Ishikawa (cell line): ENCODE results near the gene ADAM29.

ENCODE experiments used
- CREB1 ChIP-seq: IDR thresholded peaks from 2 replicates; pipeline ENCODE4 v1.6.1; 2012; ENCODE audit warnings: low read depth
- EP300 ChIP-seq: IDR thresholded peaks from 2 replicates; pipeline ENCODE4 v1.6.1; 2012; ENCODE audit warnings: borderline replicate concordance
- FOXM1 ChIP-seq: IDR thresholded peaks from 2 replicates; pipeline ENCODE4 v1.6.1; 2012; ENCODE audit warnings: low read depth, borderline replicate concordance
- TF ChIP-seq, protein P1 (sequence below): IDR thresholded peaks from 2 replicates; pipeline ENCODE4 v1.6.1; 2012; ENCODE audit warnings: low read depth, mild to moderate bottlenecking
- TF ChIP-seq, protein P2 (sequence below): IDR thresholded peaks from 2 replicates; pipeline ENCODE4 v1.6.1; 2012

DNA sequence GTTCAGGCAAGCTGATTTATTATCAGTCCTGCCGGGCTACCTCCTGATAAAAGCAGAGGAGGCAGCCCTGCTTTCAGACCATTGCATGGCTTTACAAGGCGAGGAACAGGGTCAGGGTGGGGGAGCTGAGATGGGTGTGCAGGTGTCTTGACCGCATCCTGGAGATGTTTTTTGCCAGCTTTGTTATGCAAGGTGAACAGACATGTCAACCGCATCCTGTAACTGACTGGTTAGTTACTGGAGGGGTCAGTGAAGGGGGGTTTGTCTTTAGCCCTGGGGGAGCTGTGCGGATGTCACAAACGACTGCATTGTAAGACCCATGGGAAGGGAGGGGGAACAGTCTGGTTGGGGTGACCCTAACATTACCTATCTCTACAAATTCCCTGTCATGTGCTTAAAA lies 10.0 kb downstream of the ADAM29 start:
- TF ChIP-seq EP300 = no peak
- TF ChIP-seq FOXM1 = no peak
- TF ChIP-seq, protein P1, sequence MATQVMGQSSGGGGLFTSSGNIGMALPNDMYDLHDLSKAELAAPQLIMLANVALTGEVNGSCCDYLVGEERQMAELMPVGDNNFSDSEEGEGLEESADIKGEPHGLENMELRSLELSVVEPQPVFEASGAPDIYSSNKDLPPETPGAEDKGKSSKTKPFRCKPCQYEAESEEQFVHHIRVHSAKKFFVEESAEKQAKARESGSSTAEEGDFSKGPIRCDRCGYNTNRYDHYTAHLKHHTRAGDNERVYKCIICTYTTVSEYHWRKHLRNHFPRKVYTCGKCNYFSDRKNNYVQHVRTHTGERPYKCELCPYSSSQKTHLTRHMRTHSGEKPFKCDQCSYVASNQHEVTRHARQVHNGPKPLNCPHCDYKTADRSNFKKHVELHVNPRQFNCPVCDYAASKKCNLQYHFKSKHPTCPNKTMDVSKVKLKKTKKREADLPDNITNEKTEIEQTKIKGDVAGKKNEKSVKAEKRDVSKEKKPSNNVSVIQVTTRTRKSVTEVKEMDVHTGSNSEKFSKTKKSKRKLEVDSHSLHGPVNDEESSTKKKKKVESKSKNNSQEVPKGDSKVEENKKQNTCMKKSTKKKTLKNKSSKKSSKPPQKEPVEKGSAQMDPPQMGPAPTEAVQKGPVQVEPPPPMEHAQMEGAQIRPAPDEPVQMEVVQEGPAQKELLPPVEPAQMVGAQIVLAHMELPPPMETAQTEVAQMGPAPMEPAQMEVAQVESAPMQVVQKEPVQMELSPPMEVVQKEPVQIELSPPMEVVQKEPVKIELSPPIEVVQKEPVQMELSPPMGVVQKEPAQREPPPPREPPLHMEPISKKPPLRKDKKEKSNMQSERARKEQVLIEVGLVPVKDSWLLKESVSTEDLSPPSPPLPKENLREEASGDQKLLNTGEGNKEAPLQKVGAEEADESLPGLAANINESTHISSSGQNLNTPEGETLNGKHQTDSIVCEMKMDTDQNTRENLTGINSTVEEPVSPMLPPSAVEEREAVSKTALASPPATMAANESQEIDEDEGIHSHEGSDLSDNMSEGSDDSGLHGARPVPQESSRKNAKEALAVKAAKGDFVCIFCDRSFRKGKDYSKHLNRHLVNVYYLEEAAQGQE = no peak
- TF ChIP-seq CREB1 = no peak
- TF ChIP-seq, protein P2, sequence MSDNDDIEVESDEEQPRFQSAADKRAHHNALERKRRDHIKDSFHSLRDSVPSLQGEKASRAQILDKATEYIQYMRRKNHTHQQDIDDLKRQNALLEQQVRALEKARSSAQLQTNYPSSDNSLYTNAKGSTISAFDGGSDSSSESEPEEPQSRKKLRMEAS = no peak
